ENCODE results near the gene STAM2.
"Not testable (repeated sequence)": the region's sequence is repeated elsewhere in the genome, so short reads cannot be mapped to it uniquely, and the experiment has no call there.

GRCh38 chr2:152090726-152091125 lies 84.8 kb downstream of the STAM2 start:
- TF ChIP-seq CTCF (conservative IDR thresholded peaks at IDR 0.05; ENCODE audit: low read length); EZH2phosphoT487 (IDR thresholded peaks at IDR 0.05; ENCODE audit: borderline replicate concordance): not testable (repeated sequence)

Measured in Loucy (cell line).